HG03159 (cell line): ENCODE data around the gene ZNF638.

Source experiments
- ATAC-seq: cut with Tn5 transposase; IDR thresholded peaks from one replicate; pipeline ENCODE4 v1.9.1; 2021; ENCODE audit warnings: mild to moderate bottlenecking, moderate library complexity; ENCODE audit not compliant: unreplicated experiment

ZNF638 gene

GRCh38 chr2:71454221-71455010 is 122.8 kb downstream of the ZNF638 start:
- no peak for ATAC-seq

GRCh38 chr2:71455011-71455740 is 123.6 kb downstream of the ZNF638 start:
- no peak for ATAC-seq

DNA sequence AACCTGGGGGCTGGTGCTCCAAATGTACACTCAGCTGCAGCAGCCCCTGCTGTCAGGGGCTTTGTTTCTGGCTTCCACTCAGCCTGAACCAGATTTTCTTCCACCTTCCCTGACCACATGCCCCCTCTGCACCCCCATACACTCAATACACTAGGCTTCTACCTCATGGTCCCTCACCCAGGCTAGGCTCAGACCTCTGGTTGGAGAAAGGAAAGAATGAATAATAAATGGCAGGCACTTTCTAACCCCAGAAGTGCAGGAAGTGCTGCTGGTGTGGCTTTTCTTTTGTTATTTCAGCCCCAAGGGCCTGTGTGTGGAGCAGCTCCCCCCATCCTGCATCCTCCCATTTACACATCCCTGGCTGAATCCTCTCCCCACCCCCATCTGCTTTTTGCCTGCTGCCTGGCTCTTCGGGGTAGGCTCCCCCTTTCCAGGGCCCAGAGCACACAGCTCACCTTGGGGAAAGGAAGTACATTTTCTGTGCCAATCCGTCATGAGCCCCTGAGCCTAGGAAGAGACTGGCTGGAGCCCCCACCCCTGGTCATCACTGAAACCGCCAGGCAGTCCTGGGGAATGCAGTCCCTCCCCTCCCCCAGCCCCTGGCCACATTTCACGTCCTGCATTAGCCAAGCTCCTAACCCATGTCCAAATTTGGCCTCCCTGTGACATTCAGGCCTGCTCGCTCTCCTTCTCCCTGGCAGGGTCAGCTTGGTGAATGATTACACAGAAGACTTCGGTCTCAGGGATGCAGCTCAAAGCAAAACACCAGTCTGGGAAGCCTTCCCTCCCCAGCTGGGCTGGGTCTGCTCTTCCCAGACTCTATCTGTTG is 124.4 kb downstream of the ZNF638 start:
- ATAC-seq: no peak

- ATAC-seq: no peak
Observed at GRCh38 chr2:71456617-71457016, 125.0 kb downstream of the ZNF638 start.

DNA sequence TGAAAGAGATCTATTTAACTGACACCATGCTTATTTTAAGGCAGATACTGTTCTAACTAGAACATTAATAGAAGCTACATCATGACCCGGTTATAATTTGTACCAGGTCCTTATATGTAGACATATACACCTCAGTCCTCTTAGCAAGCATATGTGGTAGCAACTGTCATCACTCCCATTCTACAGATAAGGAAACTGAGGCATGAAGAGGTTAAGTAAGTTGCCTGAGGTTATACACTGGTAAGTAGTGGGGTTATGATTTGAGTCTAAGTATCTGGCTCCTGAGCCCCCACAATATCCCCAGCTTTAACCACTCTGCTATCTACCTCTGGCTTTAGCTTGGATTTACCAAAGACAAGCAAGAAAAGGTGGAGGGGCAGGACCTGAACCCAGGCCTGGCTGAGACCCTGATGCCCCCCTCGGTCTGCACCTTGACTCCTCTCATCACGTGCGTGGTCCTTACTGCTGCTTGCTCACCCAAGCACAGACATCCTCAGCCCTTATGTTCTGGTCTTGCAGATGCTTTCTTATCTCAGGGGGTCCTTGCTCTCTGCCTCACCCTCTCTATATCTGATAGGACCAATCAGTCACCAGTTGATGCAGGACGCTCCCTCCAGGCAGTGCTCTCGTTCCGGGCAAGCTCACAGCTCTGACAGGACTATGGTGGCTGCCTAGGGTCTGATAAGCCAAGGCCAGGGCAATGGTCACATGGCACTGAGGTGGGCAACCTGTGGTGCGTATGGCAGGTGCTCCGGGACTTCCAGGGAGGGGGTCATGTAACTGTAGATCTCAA is 125.7 kb downstream of the ZNF638 start:
- no peak for ATAC-seq

- no peak for ATAC-seq
Observed at GRCh38 chr2:71457923-71458322, 126.3 kb downstream of the ZNF638 start.

GRCh38 chr2:71458413-71459083 is 127.0 kb downstream of the ZNF638 start:
- no peak for ATAC-seq

DNA sequence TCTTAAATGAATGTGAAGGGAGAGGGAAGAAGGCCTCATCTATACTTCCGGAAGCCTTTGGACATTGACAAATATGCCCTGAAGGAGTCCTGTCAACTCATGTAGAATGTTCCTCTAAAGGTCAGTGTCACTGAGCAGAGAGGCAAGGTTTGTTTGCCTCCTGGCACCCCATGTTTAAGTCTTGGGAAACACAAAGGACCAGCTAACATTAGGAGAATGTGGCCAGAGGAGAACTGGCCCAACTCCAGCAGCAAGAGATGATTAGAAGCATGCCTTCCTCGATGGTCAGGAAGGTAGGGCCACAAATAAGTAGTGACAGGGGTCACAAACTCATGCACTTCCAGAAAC is 127.5 kb downstream of the ZNF638 start:
- no peak for ATAC-seq

GRCh38 chr2:71460056-71460455 is 128.5 kb downstream of the ZNF638 start:
- no peak for ATAC-seq

DNA sequence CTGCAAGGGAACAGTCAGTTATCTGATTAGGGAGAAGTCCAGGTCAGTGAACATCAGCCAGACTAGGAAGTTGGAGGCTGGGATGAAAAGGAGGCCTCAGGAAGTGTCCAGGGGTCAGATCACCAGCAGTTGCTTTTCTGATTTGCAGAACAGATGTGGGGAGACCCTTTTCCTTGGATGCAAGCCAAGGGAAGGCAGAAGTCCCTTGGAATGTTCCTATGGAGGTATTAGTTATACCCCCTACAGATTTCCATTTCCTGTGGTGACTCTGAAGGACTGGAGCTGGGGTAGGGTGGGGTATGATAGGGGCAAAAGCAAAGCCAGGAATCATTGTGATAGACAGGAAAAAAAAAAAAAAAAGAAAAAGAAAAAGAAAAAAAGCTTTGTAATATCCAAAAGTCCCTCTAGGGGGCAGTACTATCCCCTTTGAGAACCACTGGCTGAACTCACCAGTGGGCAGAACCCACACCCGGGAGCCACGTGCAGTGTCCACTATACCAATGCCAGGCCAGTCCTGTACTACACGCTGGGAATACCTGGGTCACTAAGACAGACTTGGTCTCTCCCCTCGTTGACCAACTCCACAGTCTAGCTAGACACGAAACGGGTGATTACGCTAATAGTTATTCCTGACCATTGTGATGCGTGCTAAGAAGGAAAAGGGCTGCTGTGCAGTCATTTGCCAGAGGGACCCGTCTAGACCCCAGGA is 129.2 kb downstream of the ZNF638 start:
- ATAC-seq: no peak

GRCh38 chr2:71461304-71461671 is 129.7 kb downstream of the ZNF638 start:
- ATAC-seq: no peak

- ATAC-seq: no peak
Observed at GRCh38 chr2:71462056-71462605, 130.5 kb downstream of the ZNF638 start.

GRCh38 chr2:71462641-71463341 is 131.2 kb downstream of the ZNF638 start:
- no peak for ATAC-seq

DNA sequence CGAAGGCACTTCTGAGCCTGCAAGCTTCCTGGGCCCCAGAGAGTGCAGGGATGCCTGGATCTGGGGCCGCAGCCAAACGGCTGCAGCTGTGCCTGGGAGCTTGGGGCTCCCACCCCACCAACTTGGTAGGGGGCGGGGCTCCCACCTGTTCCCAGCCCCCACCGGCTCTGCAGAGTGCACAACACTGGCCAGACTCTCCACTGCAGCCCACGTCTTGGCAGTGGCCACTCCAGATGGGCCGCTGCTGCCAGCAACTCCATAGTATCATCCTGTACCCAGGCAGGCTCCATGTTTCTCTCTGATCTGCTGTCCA is 131.7 kb downstream of the ZNF638 start:
- ATAC-seq: no peak

DNA sequence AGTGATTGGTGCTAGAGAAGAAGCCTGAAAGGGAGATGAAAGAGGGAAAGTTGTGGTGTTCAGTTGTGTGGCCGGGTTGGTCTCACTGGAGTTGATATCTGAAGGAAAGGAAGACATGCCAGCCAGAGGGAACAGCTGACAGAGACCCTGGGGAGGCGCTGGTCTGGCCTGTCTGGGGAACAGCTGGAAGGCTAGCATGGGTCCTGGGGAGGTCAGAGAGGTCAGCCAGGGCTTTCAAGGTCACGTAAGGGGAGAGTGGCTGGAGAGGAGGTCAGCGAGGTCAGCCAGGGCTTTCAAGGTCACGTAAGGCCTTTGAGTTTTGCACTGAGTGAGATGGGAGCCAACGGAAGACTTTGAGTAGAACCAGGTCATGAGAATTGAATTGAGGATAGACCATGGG is 132.8 kb downstream of the ZNF638 start:
- no peak for ATAC-seq

GRCh38 chr2:71465356-71465755 is 133.8 kb downstream of the ZNF638 start:
- ATAC-seq: no peak

DNA sequence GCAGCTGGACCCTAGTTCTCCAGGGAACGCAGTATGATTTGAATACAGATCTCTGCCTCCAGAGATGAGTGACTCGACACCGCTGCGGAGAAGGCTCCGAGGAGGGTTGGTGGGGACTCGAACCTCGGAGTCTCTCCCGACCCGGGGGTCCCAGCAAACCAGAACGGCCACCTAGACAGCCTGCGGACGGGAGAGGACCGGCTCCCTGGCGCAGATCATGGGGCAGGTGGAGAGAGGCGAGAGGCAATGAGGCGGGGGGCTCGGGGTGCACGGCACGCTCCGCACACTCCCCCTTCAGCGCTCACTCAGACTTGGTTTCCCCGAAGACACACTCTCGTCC is 134.3 kb downstream of the ZNF638 start:
- no peak for ATAC-seq

GRCh38 chr2:71466301-71467179 is 135.0 kb downstream of the ZNF638 start:
- ATAC-seq: no peak
